Measurements from ENCODE around the gene CA11.
"Not testable (repeated sequence)": the region's sequence is repeated elsewhere in the genome, so short reads cannot be mapped to it uniquely, and the experiment has no call there.

CA11 gene

GRCh38 chr19:48646001-48646721 is at the start of gene CA11:
CA11 (minus strand) TSS chr19:48646187; CDS start chr19:48645632, 555 bp downstream.
- TF ChIP-seq CTCF (IDR thresholded peaks at IDR 0.05; ENCODE audit: low read depth, low read length, missing control alignments): peak; percentile 89
- DNase-seq (ENCODE audit: low read depth): no peak
- peak within 1 kb of the TSS; percentile 51 for H3K4me3 ChIP-seq (ENCODE audit: low read depth, low read length)

- not testable (repeated sequence) for DNase-seq (ENCODE audit: low read depth); H3K4me3 ChIP-seq (ENCODE audit: low read depth, low read length)
Measured at GRCh38 chr19:48693629-48694028, 47.6 kb upstream of the CA11 start.

- TF ChIP-seq CTCF (IDR thresholded peaks at IDR 0.05; ENCODE audit: low read depth, low read length, missing control alignments): no peak
- no peak overlapping the region for H3K4me3 ChIP-seq (ENCODE audit: low read depth, low read length)
Measured at GRCh38 chr19:48689449-48689848, 43.5 kb upstream of the CA11 start.

GRCh38 chr19:48687776-48688175 is 41.8 kb upstream of the CA11 start:
- no peak for TF ChIP-seq CTCF (IDR thresholded peaks at IDR 0.05; ENCODE audit: low read depth, low read length, missing control alignments)
- no peak overlapping the region for H3K4me3 ChIP-seq (ENCODE audit: low read depth, low read length)
- DNase-seq (ENCODE audit: low read depth): no peak

More at GRCh38 chr19:48689449-48689848, 43.5 kb upstream of the CA11 start:
- DNase-seq (ENCODE audit: low read depth): no peak

GRCh38 chr19:48686637-48687036 is 40.6 kb upstream of the CA11 start:
- H3K4me3 ChIP-seq (ENCODE audit: low read depth, low read length); DNase-seq (ENCODE audit: low read depth): not testable (repeated sequence)

- no peak overlapping the region for H3K4me3 ChIP-seq (ENCODE audit: low read depth, low read length)
- no peak for TF ChIP-seq CTCF (IDR thresholded peaks at IDR 0.05; ENCODE audit: low read depth, low read length, missing control alignments)
- DNase-seq (ENCODE audit: low read depth): no peak
Measured at GRCh38 chr19:48686088-48686487, 40.1 kb upstream of the CA11 start.

GRCh38 chr19:48685583-48685982 is 39.6 kb upstream of the CA11 start:
- no peak for TF ChIP-seq CTCF (IDR thresholded peaks at IDR 0.05; ENCODE audit: low read depth, low read length, missing control alignments)
- no peak overlapping the region for H3K4me3 ChIP-seq (ENCODE audit: low read depth, low read length)
- DNase-seq (ENCODE audit: low read depth): no peak

- no peak overlapping the region for H3K4me3 ChIP-seq (ENCODE audit: low read depth, low read length)
- TF ChIP-seq CTCF (IDR thresholded peaks at IDR 0.05; ENCODE audit: low read depth, low read length, missing control alignments): no peak
- no peak for DNase-seq (ENCODE audit: low read depth)
Measured at GRCh38 chr19:48683349-48683748, 37.4 kb upstream of the CA11 start.

Measured in GM12864 (cell line).